Measurements from ENCODE around the gene CDK13. TPM values are rescaled to one million over a fixed set of nuclear protein-coding genes. Genes with fewer than 3 reads are reported as not detected.

The CDK13 gene
- total and polyA plus RNA-seq, 9 of the 15 experiments (the other 6 are each of a cell fraction or from before 2014, with no cell fraction given): 9.8 to 46.1 (median 32.4) TPM

- Histone ChIP-seq H3K9me1 (ENCODE audit: control insufficient read depth, insufficient read depth, low read length) (no peaks in the 10 kb centered on the region), H4K20me1 (replicated peaks; ENCODE audit: control insufficient read depth, insufficient read depth, low read length) (no peaks in the 10 kb centered on the region), H3K36me3 (ENCODE audit: control insufficient read depth, insufficient read depth, low read length) (no peaks in the 10 kb centered on the region), H3K79me2 (ENCODE audit: control insufficient read depth, insufficient read depth, low read length) (no peaks in the 10 kb centered on the region), H3K9me3 (replicated peaks; ENCODE audit: control insufficient read depth, insufficient read depth, low read depth, low read length) (no peaks in the 10 kb centered on the region), H2AFZ (ENCODE audit: low read depth, low read length) (no peak overlapping the region), H3K4me2 (ENCODE audit: insufficient read depth, low read length) (no peak overlapping the region), H3K4me3 (no peak overlapping the region), H3K9ac (ENCODE audit: insufficient read depth in 1 of 2, low read depth in 2 of 2, low read length in 2 of 2) (no peak overlapping the region), H3K27me3 (ENCODE audit: control insufficient read depth in 2 of 2, insufficient read depth in 2 of 2, low read length in 2 of 2) (no peaks in the 10 kb centered on the region), H3K27ac (ENCODE audit: extremely low read depth, low read depth, low read length) (no peak overlapping the region), H3K4me1 (replicated peaks in 1 of 2; ENCODE audit: control insufficient read depth in 2 of 2, insufficient read depth in 2 of 2, low read length in 2 of 2) (no peaks in the 10 kb centered on the region)
- FAIRE-seq: no peak
- BruUV-seq (replicated peaks): no TSS peak
- no peak for DNase-seq (ENCODE audit: extremely low read depth in 1 of 4, low spot score in 3 of 4)
- ATAC-seq: no peak
- in situ Hi-C loops (cut with MboI) (no loop called here), intact Hi-C loops (cut with micrococcal nuclease) (no loop called here)
- WGBS (ENCODE audit: insufficient coverage, low coverage, missing lambda C conversion rate): 92% methylated on average over 5 of the region's 5 CpGs
- ChIA-PET CTCF (ENCODE audit: low intra/inter-chr PET ratio) (no interaction called here), POLR2A (no interaction called here)
- TF ChIP-seq CREB5 (CRISPR knock-in tag; IDR thresholded peaks at IDR 0.05) (no peak), FIP1L1 (IDR thresholded peaks at IDR 0.05; ENCODE audit: low read depth, low read length, poor library complexity, severe bottlenecking) (no peak), NELFE (IDR thresholded peaks at IDR 0.05; ENCODE audit: insufficient read depth, insufficient read length) (no peak), ZNF785 (CRISPR knock-in tag; IDR thresholded peaks at IDR 0.05) (no peak), SP1 (CRISPR knock-in tag; IDR thresholded peaks at IDR 0.05) (no peak), ZNF707 (CRISPR knock-in tag; conservative IDR thresholded peaks at IDR 0.05) (no peak), SREBF2 (CRISPR knock-in tag; IDR thresholded peaks at IDR 0.05) (no peak), SIN3A (IDR thresholded peaks at IDR 0.05; ENCODE audit: borderline replicate concordance in 2 of 2, control insufficient read depth in 1 of 2, low read depth in 2 of 2, low read length in 2 of 2) (no peak), SETDB1 (IDR thresholded peaks at IDR 0.05; ENCODE audit: low read length) (no peak), ATF4 (CRISPR knock-in tag; IDR thresholded peaks at IDR 0.05) (no peak)
These were observed 122.2 kb downstream of the CDK13 start for GRCh38 chr7:40072268-40072667.
